AG10803 (cell line): ENCODE data around the gene DNAJC1.

Source experiments
- DNase-seq: peaks from one replicate; pipeline ENCODE4 v3.0.0; 2010; ENCODE audit warnings: low read depth
- H3K4me3 ChIP-seq: 2 replicates; pipeline ENCODE4 v1.5.1; 2011; ENCODE audit warnings: mild to moderate bottlenecking, low read length, control low read depth
- TF ChIP-seq, protein P1 (sequence below): conservative IDR thresholded peaks from 2 replicates; pipeline ENCODE4 v1.5.1; 2011; ENCODE audit warnings: mild to moderate bottlenecking, low read length, control low read depth, inconsistent platforms

DNAJC1 gene

GRCh38 chr10:21924511-21924910 lies 79.0 kb downstream of the DNAJC1 start:
- no peak for DNase-seq
- no peak overlapping the region for H3K4me3 ChIP-seq
- TF ChIP-seq, protein P1, sequence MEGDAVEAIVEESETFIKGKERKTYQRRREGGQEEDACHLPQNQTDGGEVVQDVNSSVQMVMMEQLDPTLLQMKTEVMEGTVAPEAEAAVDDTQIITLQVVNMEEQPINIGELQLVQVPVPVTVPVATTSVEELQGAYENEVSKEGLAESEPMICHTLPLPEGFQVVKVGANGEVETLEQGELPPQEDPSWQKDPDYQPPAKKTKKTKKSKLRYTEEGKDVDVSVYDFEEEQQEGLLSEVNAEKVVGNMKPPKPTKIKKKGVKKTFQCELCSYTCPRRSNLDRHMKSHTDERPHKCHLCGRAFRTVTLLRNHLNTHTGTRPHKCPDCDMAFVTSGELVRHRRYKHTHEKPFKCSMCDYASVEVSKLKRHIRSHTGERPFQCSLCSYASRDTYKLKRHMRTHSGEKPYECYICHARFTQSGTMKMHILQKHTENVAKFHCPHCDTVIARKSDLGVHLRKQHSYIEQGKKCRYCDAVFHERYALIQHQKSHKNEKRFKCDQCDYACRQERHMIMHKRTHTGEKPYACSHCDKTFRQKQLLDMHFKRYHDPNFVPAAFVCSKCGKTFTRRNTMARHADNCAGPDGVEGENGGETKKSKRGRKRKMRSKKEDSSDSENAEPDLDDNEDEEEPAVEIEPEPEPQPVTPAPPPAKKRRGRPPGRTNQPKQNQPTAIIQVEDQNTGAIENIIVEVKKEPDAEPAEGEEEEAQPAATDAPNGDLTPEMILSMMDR, result no peak

DNA sequence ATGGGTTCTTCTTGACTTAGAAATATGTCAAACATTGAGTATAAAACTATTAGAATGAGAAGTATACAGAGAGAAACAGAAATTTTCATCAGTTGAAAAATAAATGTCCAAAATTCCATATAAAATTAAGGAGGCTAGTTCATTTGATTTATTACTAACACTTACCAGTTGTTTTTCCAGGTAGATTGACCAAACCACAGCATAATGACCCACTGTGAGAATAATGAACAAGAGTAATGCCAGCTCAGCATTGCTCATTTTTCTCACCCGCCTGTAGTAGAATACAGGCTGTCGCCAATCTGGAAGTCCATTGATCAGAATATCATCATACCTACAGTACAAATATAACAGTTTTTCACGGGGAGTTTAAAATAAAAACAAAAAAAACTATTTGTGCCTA lies 82.9 kb downstream of the DNAJC1 start:
- no peak overlapping the region for H3K4me3 ChIP-seq
- DNase-seq, result no peak
- TF ChIP-seq, protein P1, result no peak

- TF ChIP-seq, protein P1, result no peak
- no peak for DNase-seq
- no peak overlapping the region for H3K4me3 ChIP-seq
Observed at GRCh38 chr10:21919906-21920305, 83.6 kb downstream of the DNAJC1 start.

- TF ChIP-seq, protein P1, result no peak
- no peak overlapping the region for H3K4me3 ChIP-seq
- DNase-seq, result no peak
Observed at GRCh38 chr10:21919117-21919516, 84.4 kb downstream of the DNAJC1 start.

DNA sequence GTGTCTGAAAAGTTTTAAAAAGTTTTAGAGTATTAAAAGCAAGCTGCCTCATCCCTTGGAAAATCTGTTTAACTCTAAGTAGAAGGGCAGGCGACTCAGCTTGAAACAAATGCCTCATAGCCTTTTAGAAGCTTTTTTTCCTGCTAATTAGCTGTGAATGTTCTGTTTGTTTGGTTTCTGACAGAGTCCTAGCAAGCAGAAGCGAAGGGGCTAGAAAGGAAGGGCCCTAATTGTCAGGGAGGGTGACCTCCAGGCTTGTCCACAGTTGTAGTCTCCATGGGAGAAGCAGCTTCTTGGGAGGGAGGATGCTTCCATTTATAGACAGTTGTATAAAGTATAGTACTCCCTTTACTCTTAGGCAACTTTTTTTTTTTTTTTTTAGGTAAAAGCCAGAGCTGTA lies 90.9 kb downstream of the DNAJC1 start:
- no peak for DNase-seq
- no peak overlapping the region for H3K4me3 ChIP-seq
- TF ChIP-seq, protein P1, result no peak

- TF ChIP-seq, protein P1, result no peak
- no peak for DNase-seq
- H3K4me3 ChIP-seq, result no peak overlapping the region
Observed at GRCh38 chr10:21910798-21911197, 92.7 kb downstream of the DNAJC1 start.

DNA sequence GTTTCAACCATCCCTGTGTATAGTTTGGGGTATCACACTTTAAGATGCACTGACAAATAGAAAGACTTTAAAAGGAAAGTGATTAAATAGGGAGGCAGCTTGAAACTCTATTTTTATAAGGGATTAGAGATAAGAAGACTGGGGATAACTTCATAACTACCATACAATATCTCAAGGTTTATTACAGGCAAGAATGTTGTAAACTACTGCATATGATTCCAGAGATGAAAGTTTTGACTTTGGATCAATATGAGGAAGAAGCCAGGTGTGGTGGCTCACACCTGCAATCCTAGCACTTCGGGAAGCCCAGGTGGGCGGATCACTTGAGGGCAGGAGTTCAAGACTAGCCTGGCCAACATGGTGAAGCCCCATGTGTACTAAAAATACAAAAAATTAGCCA lies 96.1 kb downstream of the DNAJC1 start:
- no peak overlapping the region for H3K4me3 ChIP-seq
- TF ChIP-seq, protein P1, result no peak
- no peak for DNase-seq
